ENCODE results near the gene KCNRG.
"Not testable (repeated sequence)": the region's sequence is repeated elsewhere in the genome, so short reads cannot be mapped to it uniquely, and the experiment has no call there.

The KCNRG gene

GRCh38 chr13:50015258-50015657, at the start of gene KCNRG:
TSS of gene KCNRG (plus strand) at chr13:50015444. CDS start at chr13:50015494, 50 bp downstream.
- DNase-seq (ENCODE audit: low spot score), result no peak

- no peak for DNase-seq (ENCODE audit: low spot score)
Observed at GRCh38 chr13:49967456-49967855, 47.8 kb upstream of the KCNRG start.

GRCh38 chr13:49972709-49973108, 42.5 kb upstream of the KCNRG start:
- DNase-seq (ENCODE audit: low spot score), result no peak

GRCh38 chr13:49975826-49976225, 39.4 kb upstream of the KCNRG start:
- DNase-seq (ENCODE audit: low spot score), result no peak

- peak; percentile 72 for DNase-seq (ENCODE audit: low spot score)
Observed at GRCh38 chr13:49976314-49977258, 38.7 kb upstream of the KCNRG start.

- no peak for DNase-seq (ENCODE audit: low spot score)
Observed at GRCh38 chr13:49977992-49978391, 37.3 kb upstream of the KCNRG start.

- no peak for DNase-seq (ENCODE audit: low spot score)
Observed at GRCh38 chr13:49980266-49980665, 35.0 kb upstream of the KCNRG start.

- DNase-seq (ENCODE audit: low spot score), result no peak
Observed at GRCh38 chr13:49985129-49985528, 30.1 kb upstream of the KCNRG start.

- DNase-seq (ENCODE audit: low spot score), result no peak
Observed at GRCh38 chr13:49986471-49986870, 28.8 kb upstream of the KCNRG start.

- DNase-seq (ENCODE audit: low spot score), result not testable (repeated sequence)
Observed at GRCh38 chr13:49990612-49991011, 24.6 kb upstream of the KCNRG start.

GRCh38 chr13:49993111-49993510, 22.1 kb upstream of the KCNRG start:
- DNase-seq (ENCODE audit: low spot score), result no peak

GRCh38 chr13:49993666-49994065, 21.6 kb upstream of the KCNRG start:
- DNase-seq (ENCODE audit: low spot score), result no peak

GRCh38 chr13:49995625-49996101, 19.6 kb upstream of the KCNRG start:
- DNase-seq (ENCODE audit: low spot score), result no peak

- DNase-seq (ENCODE audit: low spot score), result peak; percentile 91
Observed at GRCh38 chr13:49996161-49996915, 18.9 kb upstream of the KCNRG start.

GRCh38 chr13:49996951-49997895, 18.0 kb upstream of the KCNRG start, which contains the start of gene TRIM13:
TSS of gene TRIM13 (plus strand) at chr13:49997042. CDS start at chr13:50011941, 14,899 bp downstream.
- DNase-seq (ENCODE audit: low spot score), result peak; percentile 82

GRCh38 chr13:49997955-49998354, 17.3 kb upstream of the KCNRG start:
- DNase-seq (ENCODE audit: low spot score), result no peak

GRCh38 chr13:49998714-49999624, 16.3 kb upstream of the KCNRG start:
- no peak for DNase-seq (ENCODE audit: low spot score)

GRCh38 chr13:50001287-50001686, 14.0 kb upstream of the KCNRG start:
- DNase-seq (ENCODE audit: low spot score), result no peak

GRCh38 chr13:50006426-50007135, 8.7 kb upstream of the KCNRG start:
- DNase-seq (ENCODE audit: low spot score), result no peak

GRCh38 chr13:50011461-50011860, 3.8 kb upstream of the KCNRG start:
- DNase-seq (ENCODE audit: low spot score), result no peak

Data from germinal center (tissue), 1 donor.